Adrenal gland (tissue), 12 donors: ENCODE measurements around the gene DCBLD1. TPM values are rescaled to one million over a fixed set of nuclear protein-coding genes. Genes with fewer than 3 reads are reported as not detected.

ENCODE experiments used
- DNase-seq, 7 donors: peaks; one replicate each; pipeline ENCODE4 v3.0.0-alpha.2; 2019 to 2020
- H3K27ac ChIP-seq, 5 donors: fragments of 200-600 bp; sonication (generic) in 4 of 5; 1 replicate in 3 of 5; 2 replicates in 2 of 5; pipeline versions ENCODE4 v1.5.1 to v1.8.0; 2016 to 2020; ENCODE audit warnings: mild to moderate bottlenecking in 1 of 5
- H3K27me3 ChIP-seq: fragments of 200-600 bp; 2 replicates; pipeline ENCODE4 v1.8.0; 2021
- H3K36me3 ChIP-seq, 2 donors: fragments of 200-600 bp; replicated peaks in 1 of 2; 1 replicate in 1 of 2; 2 replicates in 1 of 2; pipeline versions ENCODE4 v1.5.1 to v1.8.0; 2018 to 2022
- H3K4me1 ChIP-seq, 2 donors: fragments of 200-600 bp; replicated peaks in 1 of 2; 1 replicate in 1 of 2; 2 replicates in 1 of 2; pipeline versions ENCODE4 v1.5.1 to v1.8.0; 2018 to 2021
- H3K4me3 ChIP-seq, 4 donors: fragments of 200-600 bp; sonication (generic) in 3 of 4; one replicate each; pipeline ENCODE4 v1.5.1; 2016 to 2018
- H3K9me3 ChIP-seq, 3 donors: fragments of 200-600 bp; sonication (generic) in 1 of 3; replicated peaks in 1 of 3; 1 replicate in 2 of 3; 2 replicates in 1 of 3; pipeline versions ENCODE4 v1.5.1 to v1.8.0; 2016 to 2021
- POLR2A ChIP-seq, 2 donors: fragments of 450-650 bp; IDR thresholded peaks; one replicate each; pipeline ENCODE4 v1.6.1; 2017; ENCODE audit warnings: antibody characterized with exemption in 2 of 2, mild to moderate bottlenecking in 2 of 2, moderate library complexity in 1 of 2
- WGBS, 4 donors: extraction: QIAGEN DNeasy Blood & Tissue Kit in 2 of 4; methylation state at CpG; one replicate each; pipeline versions ENCODE4 v1.1.5 to v1.1.7; 2013 to 2017; 5-methylcytosine and 5-hydroxymethylcytosine counted together
- intact Hi-C, 2 donors: fragments of 100-400 bp; cut with DNase I; formaldehyde crosslinking; loops; one replicate each; pipeline versions ENCODE4 v1.14.1 to v1.15.0; 2022 to 2023
- polyA plus RNA-seq, 3 donors: library from polyadenylated mRNA; stranded (reverse); fragments of 200-250 nt in 2 of 3; fragments of 350-450 nt in 1 of 3; fragmentation: Illumina TruSeq in 1 of 3; extraction: RNeasy Lipid Tissue Mini Kit (QIAGEN cat#74804) in 1 of 3; gene quantifications; one replicate each; pipeline ENCODE4 v1.2.3, GENCODE V29; 2013 to 2014
- total RNA-seq, 9 donors: library from RNA; depleted of rRNA in 4 of 9; stranded (reverse); fragments of >200 nt in 4 of 9; fragments of 120-200 nt in 1 of 9; fragmentation: NEBNext Ultra II Directional in 1 of 9; extraction: Animal tissue kit (Norgen Biotek cat#: 25700) in 1 of 9; gene quantifications; one replicate each; pipeline versions ENCODE4 v1.1.0 to v1.2.4, GENCODE V29; 2013 to 2023
- TF ChIP-seq, protein P1 (sequence below), 6 experiments: fragments of 450-650 bp in 4 of 6; fragments of 200-600 bp in 2 of 6; sonication (generic) in 1 of 6; IDR thresholded peaks; 1 replicate in 5 of 6; 2 replicates in 1 of 6; pipeline versions ENCODE4 v1.5.1 to v1.8.0; 2016 to 2021; ENCODE audit warnings: antibody characterized with exemption in 6 of 6, mild to moderate bottlenecking in 2 of 6, moderate library complexity in 1 of 6
- donor health status: healthy with polysubstance abuse.
- donor health status: Bipolar disorder and iron deficiency.
- donor health status: DM: yes; HTN: yes; CAD: no.
- donor health status: DM: no; HTN: no; CAD: no.
- donor health status: DM: no; HTN: no; CAD: no.
- donor health status: DM: yes; HTN: yes; CAD: no.

Gene DCBLD1
- total and polyA plus RNA-seq, 12 donors: 4.2 to 17.1 (median 6.6) TPM

DNA sequence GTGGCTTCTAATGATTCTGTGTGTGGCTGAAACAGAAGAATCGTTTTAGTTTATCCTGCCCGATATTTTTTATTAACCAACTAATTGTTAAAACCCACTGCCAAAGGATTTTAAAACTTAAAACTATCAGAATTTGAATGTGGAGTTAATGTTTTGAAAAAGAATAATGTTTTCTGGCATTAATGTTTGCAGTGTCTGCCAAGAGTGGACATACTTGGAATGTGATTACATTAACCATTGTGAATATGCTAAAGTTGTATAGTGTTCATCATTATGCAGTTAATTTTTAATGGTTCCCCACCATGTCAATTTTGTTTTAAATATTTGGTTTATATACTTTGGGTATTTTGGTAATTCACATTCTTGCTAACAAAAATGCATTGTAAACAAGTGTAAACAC, 24.4 kb downstream of the DCBLD1 start:
- Histone ChIP-seq H3K36me3 (peaks cover 0 to 5% of the 10 kb centered on the region in 2 donors), H3K4me3 (no peak overlapping the region), H3K9me3 (no peaks in the 10 kb centered on the region), H3K4me1 (peaks cover 0 to 7% of the 10 kb centered on the region in 2 donors), H3K27ac (no peak overlapping the region), H3K27me3 (no peaks in the 10 kb centered on the region)
- DNase-seq: no peak
- WGBS, 4 donors: 52 to 71% (median 69%) methylated on average over 2 of the region's 2 CpGs
- TF ChIP-seq, protein P1, sequence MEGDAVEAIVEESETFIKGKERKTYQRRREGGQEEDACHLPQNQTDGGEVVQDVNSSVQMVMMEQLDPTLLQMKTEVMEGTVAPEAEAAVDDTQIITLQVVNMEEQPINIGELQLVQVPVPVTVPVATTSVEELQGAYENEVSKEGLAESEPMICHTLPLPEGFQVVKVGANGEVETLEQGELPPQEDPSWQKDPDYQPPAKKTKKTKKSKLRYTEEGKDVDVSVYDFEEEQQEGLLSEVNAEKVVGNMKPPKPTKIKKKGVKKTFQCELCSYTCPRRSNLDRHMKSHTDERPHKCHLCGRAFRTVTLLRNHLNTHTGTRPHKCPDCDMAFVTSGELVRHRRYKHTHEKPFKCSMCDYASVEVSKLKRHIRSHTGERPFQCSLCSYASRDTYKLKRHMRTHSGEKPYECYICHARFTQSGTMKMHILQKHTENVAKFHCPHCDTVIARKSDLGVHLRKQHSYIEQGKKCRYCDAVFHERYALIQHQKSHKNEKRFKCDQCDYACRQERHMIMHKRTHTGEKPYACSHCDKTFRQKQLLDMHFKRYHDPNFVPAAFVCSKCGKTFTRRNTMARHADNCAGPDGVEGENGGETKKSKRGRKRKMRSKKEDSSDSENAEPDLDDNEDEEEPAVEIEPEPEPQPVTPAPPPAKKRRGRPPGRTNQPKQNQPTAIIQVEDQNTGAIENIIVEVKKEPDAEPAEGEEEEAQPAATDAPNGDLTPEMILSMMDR (IDR thresholded peaks at IDR 0.05): no peak
- no peak for TF ChIP-seq POLR2A (IDR thresholded peaks at IDR 0.05)
- intact Hi-C loops: no loop called here

DNA sequence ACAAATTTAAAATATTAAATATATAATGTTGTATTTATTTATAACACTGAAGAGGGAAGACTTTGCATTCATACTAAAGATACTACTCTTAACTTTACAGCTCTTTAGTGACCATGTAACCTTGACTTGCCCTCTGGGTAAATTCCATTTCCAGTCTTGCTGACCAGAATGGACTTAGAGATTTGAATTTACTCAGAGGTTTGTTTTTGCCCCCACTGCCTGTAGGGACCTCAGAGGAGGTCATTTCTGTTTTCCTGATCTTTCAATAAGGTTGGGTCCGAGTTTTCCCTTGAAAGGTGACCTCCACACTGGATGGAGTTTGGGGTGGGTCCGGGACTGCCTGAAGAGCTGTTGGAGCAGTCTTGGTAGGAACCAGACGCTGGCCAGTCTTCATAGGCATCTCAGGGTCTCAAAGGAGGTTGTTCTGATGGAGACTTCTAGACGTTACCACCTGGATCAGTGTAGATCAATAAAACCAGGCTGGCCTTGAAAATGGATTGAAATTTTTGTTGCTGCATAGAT, 26.0 kb downstream of the DCBLD1 start:
- no peaks in the 10 kb centered on the region for H3K9me3 ChIP-seq
- intact Hi-C loops: no loop called here
- 91 to 94% (median 93%) methylated on average over 4 of the region's 4 CpGs for WGBS, 4 donors
- peaks cover 0 to 5% of the 10 kb centered on the region in 2 donors for H3K36me3 ChIP-seq
- no peak overlapping the region for H3K4me3 ChIP-seq
- TF ChIP-seq, protein P1 (IDR thresholded peaks at IDR 0.05): no peak
- TF ChIP-seq POLR2A (IDR thresholded peaks at IDR 0.05): no peak
- no peak overlapping the region for H3K27ac ChIP-seq
- DNase-seq: no peak
- peaks cover 0 to 7% of the 10 kb centered on the region in 2 donors for H3K4me1 ChIP-seq
- H3K27me3 ChIP-seq: no peaks in the 10 kb centered on the region

DNA sequence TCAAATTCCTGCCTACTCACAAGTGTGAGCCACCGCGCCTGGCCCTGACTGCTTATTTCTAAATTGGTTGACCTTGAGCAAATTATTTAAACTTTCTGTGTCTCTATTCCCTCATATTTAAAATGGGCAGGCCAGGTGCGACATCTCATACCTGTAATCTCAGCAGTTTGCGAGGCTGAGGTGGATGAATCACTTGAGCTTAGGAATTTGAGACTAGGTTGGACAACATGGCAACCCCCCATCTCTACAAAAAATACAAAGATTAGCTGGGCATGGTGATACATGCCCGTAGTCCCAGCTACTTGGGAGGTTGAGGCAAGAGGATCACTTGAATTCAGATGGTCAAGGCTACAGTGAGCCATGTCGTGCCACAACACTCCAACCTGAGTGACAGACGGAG, 26.5 kb downstream of the DCBLD1 start:
- WGBS, 4 donors: 94 to 97% (median 97%) methylated on average over 7 of the region's 7 CpGs
- H3K9me3 ChIP-seq: no peaks in the 10 kb centered on the region
- H3K27me3 ChIP-seq: no peaks in the 10 kb centered on the region
- H3K4me3 ChIP-seq: no peak overlapping the region
- peaks cover 0 to 5% of the 10 kb centered on the region in 2 donors for H3K36me3 ChIP-seq
- intact Hi-C loops: no loop called here
- peaks cover 0 to 7% of the 10 kb centered on the region in 2 donors for H3K4me1 ChIP-seq
- no peak overlapping the region for H3K27ac ChIP-seq
- no peak for DNase-seq
- TF ChIP-seq, protein P1 (IDR thresholded peaks at IDR 0.05): no peak
- TF ChIP-seq POLR2A (IDR thresholded peaks at IDR 0.05): no peak

DNA sequence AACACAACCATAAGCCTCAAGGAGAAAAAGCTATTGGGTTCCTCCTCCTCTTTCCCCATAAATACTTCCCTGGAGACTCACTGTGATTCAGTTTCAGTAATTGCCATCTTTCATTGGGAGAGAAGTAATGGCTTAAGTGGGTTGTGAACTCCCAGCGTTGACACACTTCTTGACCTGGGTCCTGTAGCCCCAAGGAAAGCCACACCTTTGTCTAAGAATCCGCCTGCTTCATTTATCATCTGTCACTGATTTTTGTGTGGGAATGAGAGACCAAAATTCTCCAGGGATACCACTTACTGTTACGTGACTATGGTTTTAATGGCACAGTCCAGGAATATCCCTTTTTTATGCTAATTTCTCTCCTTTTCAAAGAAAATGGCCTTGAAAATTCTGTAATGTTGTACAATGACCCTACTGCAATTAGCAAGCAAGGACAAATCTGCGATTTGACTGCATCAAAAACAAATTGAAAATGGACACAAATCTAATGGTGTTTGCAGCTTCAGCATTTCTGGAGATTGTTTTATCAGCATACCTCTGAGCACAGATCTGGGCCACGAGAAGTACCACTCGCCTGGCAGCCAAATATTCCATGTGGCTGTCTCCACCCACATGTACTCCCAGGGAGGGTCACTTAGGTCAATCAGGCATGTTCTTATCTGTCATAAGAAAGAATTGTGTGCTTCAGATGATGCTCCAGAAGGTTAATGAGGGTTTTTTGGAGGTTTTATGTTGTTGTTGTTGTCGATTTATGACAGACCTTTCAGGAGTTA, 29.8 kb downstream of the DCBLD1 start:
- WGBS, 4 donors: 68 to 74% (median 72%) methylated on average over 7 of the region's 7 CpGs
- no peak overlapping the region for H3K27ac ChIP-seq
- no peak for DNase-seq
- H3K36me3 ChIP-seq: no peaks in the 10 kb centered on the region
- TF ChIP-seq POLR2A (IDR thresholded peaks at IDR 0.05): no peak
- TF ChIP-seq, protein P1 (IDR thresholded peaks at IDR 0.05): no peak
- intact Hi-C loops: no loop called here
- H3K4me3 ChIP-seq: no peak overlapping the region
- no peaks in the 10 kb centered on the region for H3K9me3 ChIP-seq
- H3K27me3 ChIP-seq: no peaks in the 10 kb centered on the region
- peaks cover 0 to 4% of the 10 kb centered on the region in 2 donors for H3K4me1 ChIP-seq
